IPS DF 19.7 (cell line): ENCODE measurements around the gene KCNQ2.

Experiments
- DNase-seq: peaks from one replicate; pipeline ENCODE4 v3.0.0-alpha.2; 2013; ENCODE audit warnings: low read depth, low spot score

KCNQ2 gene

GRCh38 chr20:63403403-63404105 lies 68.9 kb downstream of the KCNQ2 start:
- no peak for DNase-seq

GRCh38 chr20:63402860-63403220 lies 69.6 kb downstream of the KCNQ2 start:
- DNase-seq = no peak

DNA sequence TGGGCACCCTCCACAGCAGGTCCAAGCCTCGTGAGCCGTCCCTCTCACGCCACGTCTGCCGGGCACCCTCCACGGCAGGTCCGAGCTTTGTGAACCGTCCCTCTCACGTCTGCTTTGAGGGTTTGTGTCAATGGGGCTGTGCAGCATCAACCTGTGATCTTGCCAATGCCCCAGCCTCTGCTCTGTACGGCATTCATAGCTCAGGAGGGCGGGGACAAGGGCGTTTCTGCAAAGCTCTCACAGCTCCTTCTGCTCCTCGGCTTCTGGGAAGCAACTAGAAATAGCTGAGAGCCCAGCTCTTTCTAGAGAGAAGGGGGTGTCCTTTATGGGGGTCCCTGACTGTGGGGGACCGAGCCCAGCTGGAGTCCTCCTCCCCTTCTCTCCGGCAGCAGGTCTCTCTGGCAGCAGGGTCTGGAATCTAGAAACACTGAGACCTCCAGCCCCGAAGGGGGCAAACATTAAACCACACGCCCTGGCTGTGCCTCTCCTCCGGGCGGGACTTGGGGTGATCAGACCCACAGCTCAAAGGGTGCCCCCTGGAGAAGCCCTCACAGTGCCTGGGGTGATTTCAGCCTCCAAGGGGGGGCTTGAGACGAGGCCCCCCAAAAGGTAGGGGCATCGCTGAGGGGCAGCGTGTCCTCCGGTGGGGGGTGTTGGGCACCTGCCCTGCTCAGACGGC lies 70.1 kb downstream of the KCNQ2 start:
- no peak for DNase-seq

DNA sequence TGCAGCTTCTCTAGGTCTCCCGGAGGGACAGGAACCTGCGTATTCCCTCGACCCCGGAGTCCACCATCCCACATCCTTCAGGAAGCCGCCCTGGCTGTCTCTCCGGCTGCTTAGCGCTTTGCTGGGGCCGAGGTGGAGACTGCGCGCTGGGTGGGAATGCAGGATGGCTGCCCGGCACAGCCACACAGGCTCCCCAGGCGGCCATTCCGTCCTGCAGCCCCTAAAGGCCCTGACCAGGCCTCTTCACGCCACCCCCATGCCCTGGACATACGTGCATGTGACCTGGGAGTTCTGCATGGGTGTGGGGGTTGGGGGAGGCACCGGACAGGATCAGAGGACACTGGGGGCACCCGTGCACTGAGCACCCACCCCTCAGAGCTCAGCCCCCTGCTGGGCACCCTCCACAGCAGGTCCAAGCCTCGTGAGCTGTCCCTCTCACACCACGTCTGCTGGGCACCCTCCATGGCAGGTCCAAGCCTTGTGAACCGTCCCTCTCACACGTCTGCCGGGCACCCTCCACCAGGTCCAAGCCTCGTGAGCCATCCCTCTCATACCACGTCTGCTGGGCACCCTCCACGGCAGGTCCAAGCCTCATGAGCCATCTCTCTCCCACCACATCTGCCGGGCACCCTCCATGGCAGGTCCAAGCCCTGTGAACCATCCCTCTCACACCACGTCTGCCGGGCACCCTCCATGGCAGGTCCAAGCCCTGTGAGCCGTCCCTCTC lies 70.9 kb downstream of the KCNQ2 start:
- DNase-seq = no peak

DNA sequence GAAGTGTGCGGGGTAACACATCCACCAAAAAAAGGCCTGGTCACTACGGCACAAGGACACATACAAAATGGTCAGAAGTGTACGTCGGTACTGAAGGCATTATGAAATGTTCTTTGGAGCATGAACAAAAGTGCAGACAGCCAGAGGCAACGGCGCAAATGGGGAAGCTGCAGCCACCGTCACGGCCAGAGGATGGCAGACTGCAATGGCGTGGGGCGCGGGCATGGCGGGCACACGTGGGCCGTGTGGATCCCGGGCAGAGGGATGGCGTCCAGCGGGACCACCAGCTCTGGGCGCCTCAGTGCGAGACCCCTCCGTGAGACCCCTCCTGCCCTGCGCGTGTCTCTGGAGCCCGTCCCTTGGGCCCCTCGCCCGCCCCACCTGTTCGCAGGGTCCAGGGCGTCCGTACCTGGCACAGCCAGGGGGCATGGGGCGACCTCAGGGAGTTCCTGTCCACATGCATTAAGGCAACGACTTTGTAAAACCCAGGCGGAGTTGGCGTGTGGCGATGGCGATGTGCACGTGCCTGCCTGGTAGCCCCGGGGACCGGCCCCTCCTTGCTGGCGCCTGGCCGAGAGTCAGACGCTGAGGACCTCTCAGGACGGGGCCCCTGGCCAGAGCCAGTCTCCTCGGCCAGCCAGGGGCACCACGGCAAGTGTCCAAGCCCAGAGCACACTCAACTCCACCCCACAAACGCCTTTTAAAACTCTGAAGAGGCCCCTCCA lies 71.8 kb downstream of the KCNQ2 start:
- no peak for DNase-seq

DNA sequence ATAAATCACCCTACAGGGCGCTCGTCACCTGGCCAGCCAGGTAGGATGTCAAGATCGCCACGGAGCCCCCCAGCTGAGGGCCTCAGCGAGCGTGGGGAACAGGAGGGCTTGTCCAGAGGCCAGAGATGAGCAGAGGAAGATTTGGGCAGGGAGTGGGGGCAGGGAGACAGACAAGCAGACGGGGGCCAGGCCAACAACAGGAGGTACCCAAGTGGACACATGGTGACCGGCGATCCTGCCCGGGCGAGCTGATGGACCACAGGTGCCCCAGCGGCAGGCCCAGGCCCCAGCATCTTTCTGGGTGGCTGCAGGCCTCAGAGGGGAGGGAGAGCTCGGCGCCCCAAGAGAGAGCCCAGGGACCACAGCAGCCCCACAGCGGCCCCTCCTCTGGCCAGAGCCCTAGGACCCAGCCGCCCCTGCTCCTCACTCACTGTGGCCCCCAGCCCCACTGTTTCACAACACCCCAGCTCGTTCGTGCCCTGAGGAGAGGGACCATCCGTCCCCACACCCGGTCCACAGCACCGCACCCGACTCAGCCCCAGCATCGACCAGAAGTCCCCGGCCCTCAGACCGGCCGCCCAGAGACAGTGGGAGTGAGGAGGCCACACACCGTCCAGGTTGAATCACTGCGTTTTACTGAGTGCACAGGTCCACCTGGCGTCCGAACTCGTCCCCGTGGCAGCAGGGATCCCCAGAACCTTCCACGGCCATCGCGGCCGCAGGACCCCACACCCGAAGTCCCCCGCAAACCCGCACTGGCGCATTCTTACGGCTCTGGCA lies 72.7 kb downstream of the KCNQ2 start:
- no peak for DNase-seq

GRCh38 chr20:63398744-63399514 lies 73.5 kb downstream of the KCNQ2 start:
- no peak for DNase-seq

- no peak for DNase-seq
Observed at GRCh38 chr20:63397946-63398450, 74.5 kb downstream of the KCNQ2 start.

DNA sequence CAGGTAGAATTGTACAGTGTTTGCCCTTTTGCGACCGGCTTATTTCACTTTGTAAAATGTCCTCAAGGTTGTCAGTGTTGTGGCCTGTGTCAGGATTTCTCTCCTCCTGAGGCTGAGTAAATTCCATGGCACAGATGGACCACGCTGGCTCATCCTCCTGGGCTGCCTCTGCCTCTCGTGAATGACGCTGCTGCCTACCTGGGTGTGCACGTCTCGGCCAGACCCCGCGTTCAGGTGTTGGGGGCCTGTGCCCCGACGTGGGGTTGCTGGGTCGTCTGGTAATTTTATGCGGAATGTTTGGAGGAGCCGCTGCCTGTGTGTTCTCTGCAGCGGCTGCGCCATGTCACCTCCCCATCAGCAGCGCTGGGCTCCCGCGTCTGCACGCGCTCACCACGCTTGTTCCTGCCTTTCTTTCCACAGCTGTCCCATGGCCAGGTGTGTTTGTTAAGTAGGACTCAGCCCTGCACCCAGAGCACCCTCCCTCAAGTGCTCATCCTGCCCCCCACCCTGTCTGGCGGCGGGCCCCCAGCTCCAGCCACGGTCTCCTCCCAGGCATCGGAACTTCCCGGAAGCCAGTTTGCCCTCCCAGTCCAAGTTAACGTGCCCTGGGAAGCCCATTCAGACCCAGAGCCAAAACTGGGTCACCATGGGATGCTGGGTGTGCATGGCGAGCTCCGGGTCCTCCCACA lies 75.2 kb downstream of the KCNQ2 start:
- DNase-seq = no peak

DNA sequence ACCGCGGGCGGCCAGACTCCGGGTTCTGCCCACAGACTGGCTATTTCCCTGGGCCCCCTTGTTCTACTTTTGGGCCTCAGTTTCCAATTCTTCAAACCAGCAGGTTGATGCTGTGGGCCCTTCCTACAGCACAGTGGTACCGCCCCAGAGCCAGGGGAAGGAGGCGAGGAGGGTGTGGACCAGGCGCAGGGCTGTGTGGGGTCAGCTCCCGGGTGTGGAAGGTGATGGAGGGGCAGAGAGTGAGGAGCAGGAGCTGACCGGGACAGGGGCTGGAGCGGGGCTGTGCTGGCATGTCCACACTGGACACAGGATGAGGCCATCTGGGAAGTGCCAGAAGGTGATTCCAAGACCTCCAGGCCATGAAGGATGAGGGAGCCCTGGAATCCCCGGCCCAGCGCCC lies 76.2 kb downstream of the KCNQ2 start:
- no peak for DNase-seq

DNA sequence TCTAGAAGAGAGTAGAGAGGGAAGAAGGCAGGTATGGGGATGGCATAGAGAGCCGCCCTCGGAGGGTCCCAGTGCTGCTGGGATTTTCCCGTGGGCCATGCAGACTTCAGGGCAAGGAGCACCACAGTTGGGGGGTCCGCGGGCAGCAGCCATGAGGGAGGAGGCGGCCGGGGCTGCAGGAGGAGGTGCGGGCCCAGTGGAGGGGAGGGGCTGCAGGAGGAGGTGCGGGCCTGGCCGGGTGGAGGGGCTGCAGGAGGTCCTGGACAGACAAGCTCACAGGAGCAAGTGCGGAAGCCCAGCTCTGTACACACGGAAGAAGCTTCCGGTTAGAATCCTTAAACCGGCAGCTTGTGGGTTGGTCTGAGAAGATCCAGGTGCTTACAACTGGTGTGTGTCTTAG lies 76.7 kb downstream of the KCNQ2 start:
- DNase-seq = no peak

- DNase-seq = no peak
Observed at GRCh38 chr20:63394920-63395455, 77.5 kb downstream of the KCNQ2 start.

GRCh38 chr20:63394069-63394919 lies 78.2 kb downstream of the KCNQ2 start:
- DNase-seq = peak; percentile 69

DNA sequence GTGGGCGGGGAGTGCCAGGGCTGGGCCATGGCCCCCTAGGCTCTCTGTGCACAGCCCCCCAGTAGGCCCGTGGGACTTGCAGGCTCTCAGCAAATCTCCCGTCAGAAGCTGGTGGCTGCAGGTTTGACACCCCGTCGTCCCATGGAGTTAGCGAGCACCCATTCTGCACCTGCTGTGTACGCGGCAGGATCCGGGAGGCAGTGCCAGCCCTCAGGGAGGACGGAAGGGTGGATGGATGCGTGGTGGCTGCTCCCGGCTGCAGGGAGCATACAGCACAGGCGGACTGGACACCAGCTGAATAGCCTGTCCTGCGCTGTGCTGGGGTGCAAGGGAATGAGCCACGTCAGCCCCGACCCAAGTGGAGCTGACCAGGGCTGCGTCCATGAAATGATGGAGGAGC lies 78.9 kb downstream of the KCNQ2 start:
- DNase-seq = no peak

DNA sequence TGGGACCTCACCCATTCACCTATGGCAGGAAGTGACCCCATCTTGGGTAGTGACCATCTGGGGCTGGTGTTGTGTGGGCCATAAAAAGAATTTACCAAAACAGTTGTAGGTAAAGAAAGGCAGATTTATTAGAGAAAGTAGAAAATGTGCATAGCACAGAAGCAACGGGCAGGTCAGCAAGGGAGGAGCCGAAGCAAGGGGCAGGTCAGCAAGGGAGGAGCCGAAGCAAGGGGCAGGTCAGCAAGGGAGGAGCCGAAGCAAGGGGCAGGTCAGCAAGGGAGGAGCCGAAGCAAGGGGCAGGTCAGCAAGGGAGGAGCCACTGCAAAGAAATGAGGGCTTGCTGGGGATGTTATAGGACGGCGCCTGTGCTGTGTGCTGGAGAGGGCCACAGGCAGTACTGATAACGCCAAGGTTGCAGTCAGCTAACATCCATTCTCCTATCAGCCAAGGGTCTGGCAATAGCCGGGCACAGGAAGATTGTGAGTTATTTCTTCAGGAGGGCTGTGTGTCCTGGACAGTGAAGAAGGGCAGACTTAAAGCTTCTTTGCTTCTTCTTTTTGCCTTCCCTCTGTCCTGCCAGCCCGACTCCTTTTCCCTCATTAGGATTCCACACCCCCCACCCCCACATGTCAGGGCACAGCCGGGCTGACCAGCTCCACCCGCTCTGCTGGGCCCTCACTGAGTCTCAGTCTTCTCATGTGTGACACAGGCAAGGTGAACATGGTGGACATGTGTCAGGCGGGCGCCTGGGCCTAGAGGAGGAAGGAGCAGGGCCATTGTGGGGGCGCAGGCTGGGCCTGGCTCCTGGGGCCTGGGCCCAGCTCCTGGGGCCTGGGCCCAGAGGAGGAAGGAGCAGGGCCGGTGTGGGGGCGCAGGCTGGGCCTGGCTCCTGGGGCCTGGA lies 79.7 kb downstream of the KCNQ2 start:
- DNase-seq = no peak

- DNase-seq = no peak
Observed at GRCh38 chr20:63387917-63388316, 84.5 kb downstream of the KCNQ2 start.

DNA sequence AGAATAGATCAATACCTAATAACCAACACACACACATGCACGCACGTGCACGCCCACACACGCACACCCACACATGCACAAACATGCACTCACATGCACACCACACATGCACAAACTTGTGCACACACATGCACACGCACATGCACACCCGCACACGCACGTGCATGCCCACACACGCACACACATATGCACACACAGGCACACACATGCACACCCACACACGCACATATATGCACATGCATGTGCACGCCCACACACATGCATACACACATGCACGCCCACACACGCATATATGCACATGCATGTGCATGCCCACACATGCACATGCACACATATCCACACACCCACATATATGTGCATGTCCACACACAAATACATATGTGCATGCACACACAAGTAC lies 85.1 kb downstream of the KCNQ2 start:
- no peak for DNase-seq

GRCh38 chr20:63386491-63386890 lies 86.0 kb downstream of the KCNQ2 start:
- no peak for DNase-seq
